22Rv1 (cell line): ENCODE data around the gene TENT5A.

ENCODE experiments used
- CTCF ChIP-seq: fragments of 450-650 bp; IDR thresholded peaks from 2 replicates; pipeline ENCODE4 v1.5.1; 2017; ENCODE audit warnings: mild to moderate bottlenecking
- ZFX ChIP-seq: fragments of 450-650 bp; IDR thresholded peaks from 2 replicates; pipeline ENCODE4 v1.6.1; 2017; ENCODE audit warnings: antibody characterized with exemption, borderline replicate concordance

GRCh38 chr6:81741689-81742088 lies 10.8 kb downstream of the TENT5A start:
- TF ChIP-seq CTCF = no peak
- TF ChIP-seq ZFX = no peak
